ENCODE data around the gene ATP6V1B1. TPM values are rescaled to one million over a fixed set of nuclear protein-coding genes. Genes with fewer than 3 reads are reported as not detected.

Gene ATP6V1B1
- total RNA-seq, 1 experiment from 2014 or later: not detected

DNA sequence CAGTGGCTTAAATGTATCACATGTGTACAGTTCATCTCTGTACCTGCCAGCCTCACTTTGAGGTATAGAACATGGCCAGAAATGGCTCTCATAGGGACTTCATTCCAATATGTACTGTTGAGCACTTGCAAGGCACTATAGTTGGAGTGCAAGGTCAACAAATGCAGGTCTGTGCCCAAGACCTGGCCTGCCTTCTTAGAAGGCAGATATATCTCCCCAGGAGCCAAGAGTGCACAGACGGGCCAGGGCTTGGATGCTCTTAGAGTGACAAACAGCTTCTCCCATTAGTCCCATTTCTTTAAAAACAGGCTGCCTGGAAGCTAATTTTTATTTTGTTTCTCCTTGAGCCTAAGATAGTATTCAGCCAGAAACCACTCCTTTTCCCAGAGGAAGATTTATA lies 51.7 kb downstream of the ATP6V1B1 start:
- Histone ChIP-seq H4K20me1 (ENCODE audit: low read length) (no peaks in the 10 kb centered on the region), H3K79me2 (ENCODE audit: low read length) (peaks cover 9% of the 10 kb centered on the region; the same call in 1 of the 2 replicates), H3K9me2 (replicated peaks; ENCODE audit: low read length) (no peaks in the 10 kb centered on the region), H3K27me3 (ENCODE audit: low read length) (no peaks in the 10 kb centered on the region), H3K4me2 (ENCODE audit: low read length) (no peak overlapping the region), H3K9me3 (ENCODE audit: low read length) (no peaks in the 10 kb centered on the region), H3K36me3 (ENCODE audit: low read depth, low read length) (peaks cover 30% of the 10 kb centered on the region), H2AFZ (ENCODE audit: low read length) (no peak overlapping the region), H3K27ac (ENCODE audit: low read length) (no peak overlapping the region), H3K4me3 (ENCODE audit: low read length) (no peak overlapping the region), H3F3A (ENCODE audit: low read length, unreplicated experiment) (no peaks in the 10 kb centered on the region), H3K4me1 (ENCODE audit: insufficient read depth, low read length) (no peaks in the 10 kb centered on the region), H3K9ac (ENCODE audit: low read length) (no peak overlapping the region)
- ChIA-PET CTCF (no interaction called here), POLR2A (ENCODE audit: unreplicated experiment) (no interaction called here)
- TF ChIP-seq EZH2 (IDR thresholded peaks at IDR 0.05; ENCODE audit: low read length, unreplicated experiment) (no peak), EZH2phosphoT487 (IDR thresholded peaks at IDR 0.05; ENCODE audit: borderline replicate concordance, low read length) (no peak), CTCF (conservative IDR thresholded peaks at IDR 0.05; ENCODE audit: low read depth, low read length) (no peak)
- BruUV-seq (replicated peaks): TSS peak; percentile 17
- DNase-seq (no peak), ATAC-seq (no peak)
- intact Hi-C loops (cut with micrococcal nuclease): no loop called here

DNA sequence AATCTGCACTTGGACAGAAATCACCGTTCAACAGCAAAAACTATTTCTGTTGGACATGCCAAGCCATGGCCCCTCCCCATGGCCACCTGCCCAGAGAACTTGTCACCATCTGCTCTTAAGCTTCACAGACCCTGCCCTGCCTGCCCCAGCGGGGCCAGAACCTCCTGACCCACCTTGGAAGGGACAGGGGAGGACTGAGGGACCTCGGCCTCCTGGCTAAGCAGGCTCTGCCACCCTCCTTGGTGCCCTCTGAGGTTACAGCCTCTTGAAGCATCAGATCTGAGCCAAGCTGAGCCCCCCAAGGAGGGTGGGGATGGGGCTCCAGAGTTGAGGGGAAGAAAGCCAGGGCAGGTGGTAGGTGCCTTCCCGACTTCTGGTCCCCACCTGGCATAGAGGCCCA lies 52.5 kb downstream of the ATP6V1B1 start:
- H3K9ac ChIP-seq (ENCODE audit: low read length): no peak overlapping the region
- peaks cover 5% of the 10 kb centered on the region; the same call in 1 of the 2 replicates for H4K20me1 ChIP-seq (ENCODE audit: low read length)
- BruUV-seq (replicated peaks): no TSS peak
- DNase-seq (no peak), ATAC-seq (no peak)
- H3K4me3 ChIP-seq (ENCODE audit: low read length): no peak overlapping the region
- peaks cover 4% of the 10 kb centered on the region for H3K4me1 ChIP-seq (ENCODE audit: insufficient read depth, low read length)
- intact Hi-C loops (cut with micrococcal nuclease): no loop called here
- H3K36me3 ChIP-seq (ENCODE audit: low read depth, low read length): peaks cover 30% of the 10 kb centered on the region
- no peak overlapping the region for H3K27ac ChIP-seq (ENCODE audit: low read length)
- peaks cover 16% of the 10 kb centered on the region for H3K79me2 ChIP-seq (ENCODE audit: low read length)
- CTCF ChIA-PET: no interaction called here
- POLR2A ChIA-PET (ENCODE audit: unreplicated experiment): no interaction called here
- no peaks in the 10 kb centered on the region for H3K9me2 ChIP-seq (replicated peaks; ENCODE audit: low read length)
- H3K27me3 ChIP-seq (ENCODE audit: low read length): no peaks in the 10 kb centered on the region
- no peaks in the 10 kb centered on the region for H3F3A ChIP-seq (ENCODE audit: low read length, unreplicated experiment)
- no peak overlapping the region for H2AFZ ChIP-seq (ENCODE audit: low read length)
- no peak overlapping the region for H3K4me2 ChIP-seq (ENCODE audit: low read length)
- H3K9me3 ChIP-seq (ENCODE audit: low read length): no peaks in the 10 kb centered on the region
- no peak for TF ChIP-seq EZH2 (IDR thresholded peaks at IDR 0.05; ENCODE audit: low read length, unreplicated experiment)
- TF ChIP-seq CTCF (conservative IDR thresholded peaks at IDR 0.05; ENCODE audit: low read depth, low read length): no peak
- TF ChIP-seq EZH2phosphoT487 (IDR thresholded peaks at IDR 0.05; ENCODE audit: borderline replicate concordance, low read length): no peak

DNA sequence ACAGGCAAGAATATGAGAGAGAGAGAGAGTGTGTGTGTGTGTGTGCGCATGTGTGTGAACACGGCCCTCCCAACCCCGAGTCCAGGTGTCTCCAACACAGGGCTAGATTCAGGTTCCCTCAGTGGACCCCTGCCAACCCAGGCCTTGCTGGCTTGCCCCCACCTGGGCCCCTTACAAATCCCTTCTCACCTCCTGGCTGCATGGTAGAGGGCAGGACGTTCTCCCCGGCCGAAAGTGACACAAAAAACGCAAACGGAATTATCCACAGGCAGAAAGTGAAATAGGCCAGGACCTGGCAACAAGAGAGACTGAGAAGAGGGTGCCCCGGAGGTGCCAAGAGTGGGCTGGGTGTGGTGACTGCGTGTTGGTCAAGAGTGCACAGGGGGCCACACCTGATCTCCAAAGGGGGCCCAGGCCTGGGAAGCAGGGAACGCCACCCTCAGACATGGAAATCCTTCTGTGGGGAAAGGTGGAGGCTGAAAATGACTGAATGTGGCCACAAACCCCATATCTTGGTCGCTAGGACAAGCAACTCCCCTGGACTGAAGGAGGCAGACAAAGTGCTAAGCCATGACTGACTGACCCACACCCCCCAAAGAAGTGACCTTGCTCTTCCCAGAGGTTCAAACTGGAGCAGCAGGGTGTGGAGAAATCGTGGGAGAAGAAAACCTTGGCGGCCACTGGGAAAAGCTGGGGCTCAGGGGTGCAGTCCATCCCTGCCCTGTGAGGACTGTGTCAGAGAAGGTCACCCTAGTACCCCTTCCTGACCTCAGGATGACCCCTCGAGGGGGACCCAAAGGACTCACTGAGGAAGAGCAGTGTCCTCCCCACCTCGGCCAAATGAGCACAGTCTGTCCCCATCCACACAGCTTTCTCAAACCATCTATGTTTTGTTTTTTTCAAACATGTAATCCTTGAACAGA lies 53.3 kb downstream of the ATP6V1B1 start:
- TF ChIP-seq EZH2phosphoT487 (IDR thresholded peaks at IDR 0.05; ENCODE audit: borderline replicate concordance, low read length) (no peak), EZH2 (IDR thresholded peaks at IDR 0.05; ENCODE audit: low read length, unreplicated experiment) (no peak), CTCF (conservative IDR thresholded peaks at IDR 0.05; ENCODE audit: low read depth, low read length) (no peak)
- H2AFZ ChIP-seq (ENCODE audit: low read length): no peak overlapping the region
- ATAC-seq (no peak), DNase-seq (no peak)
- peaks cover 30% of the 10 kb centered on the region for H3K36me3 ChIP-seq (ENCODE audit: low read depth, low read length)
- peaks cover 11% of the 10 kb centered on the region for H3K4me1 ChIP-seq (ENCODE audit: insufficient read depth, low read length)
- intact Hi-C loops (cut with micrococcal nuclease): no loop called here
- POLR2A ChIA-PET (ENCODE audit: unreplicated experiment): no interaction called here
- CTCF ChIA-PET: no interaction called here
- H3K79me2 ChIP-seq (ENCODE audit: low read length): peaks cover 25% of the 10 kb centered on the region
- H3K4me3 ChIP-seq (ENCODE audit: low read length): no peak overlapping the region
- H3K9me2 ChIP-seq (replicated peaks; ENCODE audit: low read length): no peaks in the 10 kb centered on the region
- no peaks in the 10 kb centered on the region for H3F3A ChIP-seq (ENCODE audit: low read length, unreplicated experiment)
- no peak overlapping the region for H3K4me2 ChIP-seq (ENCODE audit: low read length)
- no peaks in the 10 kb centered on the region for H3K27me3 ChIP-seq (ENCODE audit: low read length)
- no peaks in the 10 kb centered on the region for H3K9me3 ChIP-seq (ENCODE audit: low read length)
- no peak overlapping the region for H3K27ac ChIP-seq (ENCODE audit: low read length)
- H3K9ac ChIP-seq (ENCODE audit: low read length): no peak overlapping the region
- peaks cover 14% of the 10 kb centered on the region; the same call in 1 of the 2 replicates for H4K20me1 ChIP-seq (ENCODE audit: low read length)
- no TSS peak for BruUV-seq (replicated peaks)

Measured in PC-3 (cell line).